ENCODE measurements around the gene CCDC127.

DNA sequence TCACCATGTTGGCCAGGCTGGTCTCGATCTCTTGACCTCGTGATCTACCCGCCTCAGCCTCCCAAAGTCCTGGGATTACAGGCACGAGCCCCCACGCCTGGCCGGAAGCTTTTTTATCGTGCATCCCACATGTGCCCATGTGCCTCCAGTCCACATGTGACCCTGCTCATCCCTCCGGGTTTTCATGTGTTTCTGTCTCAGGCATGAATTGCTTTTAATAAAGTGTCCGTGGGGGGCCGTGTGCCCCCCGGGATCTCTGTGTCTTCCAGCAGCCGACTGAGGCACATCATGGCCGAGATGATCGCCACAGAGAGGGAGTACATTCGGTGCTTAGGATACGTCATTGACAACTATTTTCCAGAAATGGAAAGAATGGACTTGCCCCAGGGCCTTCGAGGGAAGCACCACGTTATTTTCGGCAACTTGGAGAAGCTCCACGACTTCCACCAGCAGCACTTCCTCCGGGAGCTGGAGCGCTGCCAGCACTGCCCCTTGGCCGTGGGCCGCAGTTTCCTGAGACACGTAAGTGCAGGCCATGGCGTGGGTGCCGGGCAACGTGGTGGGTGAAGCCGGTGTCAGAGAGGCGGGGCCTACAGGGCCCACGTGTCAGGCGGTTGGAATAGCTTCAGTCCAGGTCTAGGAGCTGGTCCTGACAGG lies 48.8 kb downstream of the CCDC127 start:
- TF ChIP-seq, protein P1, sequence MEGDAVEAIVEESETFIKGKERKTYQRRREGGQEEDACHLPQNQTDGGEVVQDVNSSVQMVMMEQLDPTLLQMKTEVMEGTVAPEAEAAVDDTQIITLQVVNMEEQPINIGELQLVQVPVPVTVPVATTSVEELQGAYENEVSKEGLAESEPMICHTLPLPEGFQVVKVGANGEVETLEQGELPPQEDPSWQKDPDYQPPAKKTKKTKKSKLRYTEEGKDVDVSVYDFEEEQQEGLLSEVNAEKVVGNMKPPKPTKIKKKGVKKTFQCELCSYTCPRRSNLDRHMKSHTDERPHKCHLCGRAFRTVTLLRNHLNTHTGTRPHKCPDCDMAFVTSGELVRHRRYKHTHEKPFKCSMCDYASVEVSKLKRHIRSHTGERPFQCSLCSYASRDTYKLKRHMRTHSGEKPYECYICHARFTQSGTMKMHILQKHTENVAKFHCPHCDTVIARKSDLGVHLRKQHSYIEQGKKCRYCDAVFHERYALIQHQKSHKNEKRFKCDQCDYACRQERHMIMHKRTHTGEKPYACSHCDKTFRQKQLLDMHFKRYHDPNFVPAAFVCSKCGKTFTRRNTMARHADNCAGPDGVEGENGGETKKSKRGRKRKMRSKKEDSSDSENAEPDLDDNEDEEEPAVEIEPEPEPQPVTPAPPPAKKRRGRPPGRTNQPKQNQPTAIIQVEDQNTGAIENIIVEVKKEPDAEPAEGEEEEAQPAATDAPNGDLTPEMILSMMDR (IDR thresholded peaks at IDR 0.05; ENCODE audit: low read depth, low read length, poor library complexity, severe bottlenecking) = no peak
- no peak for TF ChIP-seq EZH2phosphoT487 (IDR thresholded peaks at IDR 0.05; ENCODE audit: borderline replicate concordance, low read length)

Data from DOHH2 (cell line).